Smooth muscle cell (in vitro differentiated cells): ENCODE data around the gene CLPTM1. TPM values are rescaled to one million over a fixed set of nuclear protein-coding genes. Genes with fewer than 3 reads are reported as not detected.

ENCODE experiments used
- DNase-seq: peaks from one replicate; lab custom pipeline; 2025; ENCODE audit not compliant: unreplicated experiment; lab: John Stamatoyannopoulos, UW
- H2AFZ ChIP-seq: fragments of 200-600 bp; sonication (generic); 2 replicates; pipeline ENCODE4 v1.6.0; 2016; ENCODE audit warnings: antibody characterized with exemption, low read depth, mild to moderate bottlenecking
- H3F3A ChIP-seq: fragments of 200-600 bp; sonication (generic); 2 replicates; pipeline ENCODE4 v1.6.0; 2017; ENCODE audit warnings: antibody characterized with exemption, low read depth
- H3K27ac ChIP-seq: fragments of 200-600 bp; sonication (generic); 2 replicates; pipeline ENCODE4 v1.5.1; 2016; ENCODE audit warnings: low read depth, mild to moderate bottlenecking
- H3K27me3 ChIP-seq: fragments of 200-600 bp; sonication (generic); 2 replicates; pipeline ENCODE4 v1.6.1; 2016; ENCODE audit warnings: low read depth, mild to moderate bottlenecking
- H3K36me3 ChIP-seq: fragments of 200-600 bp; sonication (generic); 2 replicates; pipeline ENCODE4 v1.5.1; 2016; ENCODE audit warnings: low read depth
- H3K4me1 ChIP-seq: fragments of 200-600 bp; sonication (generic); 2 replicates; pipeline ENCODE4 v1.5.1; 2016; ENCODE audit warnings: low read depth
- H3K4me2 ChIP-seq: fragments of 200-600 bp; sonication (generic); 2 replicates; pipeline ENCODE4 v1.6.0; 2016; ENCODE audit warnings: mild to moderate bottlenecking
- H3K4me3 ChIP-seq: fragments of 200-600 bp; sonication (generic); 2 replicates; pipeline ENCODE4 v1.5.1; 2016; ENCODE audit warnings: mild to moderate bottlenecking
- H3K79me2 ChIP-seq: fragments of 200-600 bp; sonication (generic); 2 replicates; pipeline ENCODE4 v1.6.0; 2016; ENCODE audit warnings: low read depth, mild to moderate bottlenecking
- H3K9ac ChIP-seq: fragments of 200-600 bp; sonication (generic); 2 replicates; pipeline ENCODE4 v1.6.0; 2016; ENCODE audit warnings: low read depth
- H3K9me3 ChIP-seq: fragments of 200-600 bp; sonication (generic); replicated peaks from 2 replicates; pipeline ENCODE4 v1.5.1; 2016; ENCODE audit warnings: low read depth
- H4K20me1 ChIP-seq: fragments of 200-600 bp; sonication (generic); 2 replicates; pipeline ENCODE4 v1.6.0; 2016; ENCODE audit warnings: low read depth
- WGBS: methylation state at CpG from one replicate; pipeline ENCODE4 v1.1.7; 2016; ENCODE audit warnings: low lambda C conversion rate; 5-methylcytosine and 5-hydroxymethylcytosine counted together
- polyA plus RNA-seq: library from polyadenylated mRNA; unstranded; fragments of >200 nt; fragmentation: Nextera tagmentation; extraction: Ambion mirVana; gene quantifications from 2 replicates; pipeline ENCODE4 v1.2.1, GENCODE V29; 2016
- total RNA-seq: library from RNA; depleted of rRNA; stranded (reverse); fragments of >200 nt; gene quantifications from 2 replicates; pipeline ENCODE4 v1.2.3, GENCODE V29; 2014
- TF ChIP-seq, protein P1 (sequence below): fragments of 200-600 bp; sonication (generic); IDR thresholded peaks from 2 replicates; pipeline ENCODE4 v1.5.1; 2017; ENCODE audit warnings: borderline replicate concordance, mild to moderate bottlenecking, antibody characterized with exemption; ENCODE audit not compliant: insufficient read depth, poor library complexity, severe bottlenecking

Gene CLPTM1
- total and polyA plus RNA-seq, 2 experiments from 2014 or later = 41.9 to 62.1 TPM

GRCh38 chr19:45038931-45039893 is 84.0 kb downstream of the CLPTM1 start, which contains the start of gene CLASRP:
TSS of gene CLASRP (plus strand) at chr19:45039045. CDS start at chr19:45040213, 1,168 bp downstream.
- H3K36me3 ChIP-seq = peaks cover 6% of the 10 kb centered on the region
- DNase-seq = peak; percentile 71
- H3K9ac ChIP-seq = peak within 1 kb of the TSS; percentile 94
- peaks cover under 1% of the 10 kb centered on the region for H3F3A ChIP-seq
- peaks cover 7% of the 10 kb centered on the region for H3K4me1 ChIP-seq
- TF ChIP-seq, protein P1, sequence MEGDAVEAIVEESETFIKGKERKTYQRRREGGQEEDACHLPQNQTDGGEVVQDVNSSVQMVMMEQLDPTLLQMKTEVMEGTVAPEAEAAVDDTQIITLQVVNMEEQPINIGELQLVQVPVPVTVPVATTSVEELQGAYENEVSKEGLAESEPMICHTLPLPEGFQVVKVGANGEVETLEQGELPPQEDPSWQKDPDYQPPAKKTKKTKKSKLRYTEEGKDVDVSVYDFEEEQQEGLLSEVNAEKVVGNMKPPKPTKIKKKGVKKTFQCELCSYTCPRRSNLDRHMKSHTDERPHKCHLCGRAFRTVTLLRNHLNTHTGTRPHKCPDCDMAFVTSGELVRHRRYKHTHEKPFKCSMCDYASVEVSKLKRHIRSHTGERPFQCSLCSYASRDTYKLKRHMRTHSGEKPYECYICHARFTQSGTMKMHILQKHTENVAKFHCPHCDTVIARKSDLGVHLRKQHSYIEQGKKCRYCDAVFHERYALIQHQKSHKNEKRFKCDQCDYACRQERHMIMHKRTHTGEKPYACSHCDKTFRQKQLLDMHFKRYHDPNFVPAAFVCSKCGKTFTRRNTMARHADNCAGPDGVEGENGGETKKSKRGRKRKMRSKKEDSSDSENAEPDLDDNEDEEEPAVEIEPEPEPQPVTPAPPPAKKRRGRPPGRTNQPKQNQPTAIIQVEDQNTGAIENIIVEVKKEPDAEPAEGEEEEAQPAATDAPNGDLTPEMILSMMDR = no peak
- 4% methylated on average over 53 of the region's 62 CpGs for WGBS
- H3K9me3 ChIP-seq = no peaks in the 10 kb centered on the region
- H4K20me1 ChIP-seq = peaks cover 48% of the 10 kb centered on the region
- H3K27ac ChIP-seq = peak within 1 kb of the TSS; percentile 91
- no peak within 1 kb of the TSS for H2AFZ ChIP-seq
- H3K79me2 ChIP-seq = peaks cover 49% of the 10 kb centered on the region
- H3K27me3 ChIP-seq = no peaks in the 10 kb centered on the region
- H3K4me2 ChIP-seq = peak within 1 kb of the TSS; percentile 88
- H3K4me3 ChIP-seq = peak within 1 kb of the TSS; percentile 86

DNA sequence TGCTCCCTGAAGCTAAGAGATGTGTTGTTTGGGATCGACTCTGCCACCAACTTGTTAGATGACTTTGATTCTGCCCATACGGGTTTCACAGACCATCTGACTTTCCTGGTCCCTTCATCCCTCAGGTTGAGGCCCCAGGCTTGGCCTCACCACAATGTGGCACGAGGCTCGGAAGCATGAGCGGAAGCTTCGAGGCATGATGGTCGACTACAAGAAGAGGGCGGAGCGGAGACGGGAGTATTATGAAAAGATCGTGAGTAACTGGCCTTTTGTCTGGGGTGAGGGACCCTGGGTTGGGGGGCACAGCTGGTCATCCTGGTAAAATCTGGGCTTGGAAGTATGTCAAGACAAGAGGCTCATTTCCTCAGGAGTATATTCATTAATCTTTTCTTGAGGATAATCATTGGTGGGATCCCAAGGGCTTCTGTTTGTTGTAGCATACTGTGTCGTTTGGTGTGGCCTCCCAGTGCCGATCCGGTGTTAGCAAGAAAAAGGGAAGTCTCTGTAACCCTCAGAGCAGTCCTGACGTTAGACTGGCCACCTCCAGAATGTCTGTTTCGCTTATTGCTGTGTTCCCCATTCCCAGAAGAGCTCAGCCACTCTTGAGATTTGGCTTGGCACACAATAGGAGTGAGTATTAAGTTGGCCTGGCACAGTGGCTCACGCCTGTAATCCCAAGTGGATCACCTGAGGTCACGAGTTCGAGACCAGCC is 85.0 kb downstream of the CLPTM1 start:
- no peak overlapping the region for H3K27ac ChIP-seq
- WGBS = 93% methylated on average over 19 of the region's 19 CpGs
- TF ChIP-seq, protein P1 = no peak

DNA sequence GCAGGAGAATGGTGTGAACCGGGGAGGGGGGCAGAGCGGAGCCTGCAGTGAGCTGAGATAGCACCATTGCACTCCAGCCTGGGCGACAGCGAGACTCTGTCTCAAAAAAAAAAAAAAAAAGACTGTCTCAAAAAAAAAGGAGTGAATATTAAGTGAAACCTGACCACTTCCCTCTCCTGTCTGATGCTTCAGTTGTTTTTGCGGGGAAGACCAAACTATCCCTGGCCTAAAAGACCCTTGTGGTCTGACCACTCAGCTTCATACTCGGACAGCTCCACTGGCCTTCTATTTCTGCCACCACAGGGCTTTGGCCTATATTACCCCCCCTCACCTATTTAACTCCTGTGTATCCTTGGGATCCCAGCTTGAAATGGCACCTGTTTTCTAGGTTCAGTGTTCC is 85.9 kb downstream of the CLPTM1 start:
- H3K9me3 ChIP-seq = no peaks in the 10 kb centered on the region
- peaks cover 7% of the 10 kb centered on the region for H3K4me1 ChIP-seq
- H3K36me3 ChIP-seq = peaks cover 6% of the 10 kb centered on the region
- H2AFZ ChIP-seq = no peak overlapping the region
- TF ChIP-seq, protein P1 = no peak
- no peak overlapping the region for H3K9ac ChIP-seq
- H4K20me1 ChIP-seq = peaks cover 67% of the 10 kb centered on the region
- H3K79me2 ChIP-seq = peaks cover 67% of the 10 kb centered on the region
- no peak overlapping the region for H3K4me2 ChIP-seq
- WGBS = over 99% methylated on average over 4 of the region's 6 CpGs
- H3K27me3 ChIP-seq = no peaks in the 10 kb centered on the region
- H3F3A ChIP-seq = peaks cover 4% of the 10 kb centered on the region
- no peak for DNase-seq
- H3K27ac ChIP-seq = no peak overlapping the region
- H3K4me3 ChIP-seq = no peak overlapping the region

More for the DNA sequence above, 85.0 kb downstream of the CLPTM1 start:
- Histone ChIP-seq H3K4me2 (peak overlapping the region; percentile 88), H3K79me2 (peaks cover 59% of the 10 kb centered on the region), H4K20me1 (peaks cover 58% of the 10 kb centered on the region), H3K4me3 (peak overlapping the region; percentile 86), H3K9me3 (no peaks in the 10 kb centered on the region), H3K36me3 (peaks cover 8% of the 10 kb centered on the region), H3K27me3 (no peaks in the 10 kb centered on the region), H2AFZ (no peak overlapping the region), H3F3A (peaks cover 4% of the 10 kb centered on the region), H3K9ac (peak overlapping the region; percentile 94), H3K4me1 (peaks cover 7% of the 10 kb centered on the region)
- no peak for DNase-seq

Other genes with a start within 250 kb of the CLPTM1 start
- 8.1 and 12.2 TPM in 2 replicates for gene BCL3, start 206.7 kb upstream of the CLPTM1 start, total RNA-seq
- 52.8 and 54.0 TPM in 2 replicates for gene BCL3, start 206.7 kb upstream of the CLPTM1 start, polyA plus RNA-seq
- 0.40 and 0.90 TPM in 2 replicates for gene CBLC, start 177.5 kb upstream of the CLPTM1 start, total RNA-seq
- 0.87 and 2.3 TPM in 2 replicates for gene CBLC, start 177.5 kb upstream of the CLPTM1 start, polyA plus RNA-seq
- gene BCAM, start 146.3 kb upstream of the CLPTM1 start, total RNA-seq = 1.7 and 5.0 TPM in 2 replicates
- 1.5 and 6.4 TPM in 2 replicates for gene BCAM, start 146.3 kb upstream of the CLPTM1 start, polyA plus RNA-seq
- 91.5 and 94.6 TPM in 2 replicates for gene NECTIN2, start 109.1 kb upstream of the CLPTM1 start, total RNA-seq
- gene NECTIN2, start 109.1 kb upstream of the CLPTM1 start, polyA plus RNA-seq = 160 and 164 TPM in 2 replicates
- 38.7 and 96.0 TPM in 2 replicates for gene TOMM40, start 64.1 kb upstream of the CLPTM1 start, total RNA-seq
- gene TOMM40, start 64.1 kb upstream of the CLPTM1 start, polyA plus RNA-seq = 65.0 and 69.7 TPM in 2 replicates
- gene APOE, start 49.6 kb upstream of the CLPTM1 start, total RNA-seq = 228 and 237 TPM in 2 replicates
- 329 and 458 TPM in 2 replicates for gene APOE, start 49.6 kb upstream of the CLPTM1 start, polyA plus RNA-seq
- gene APOC1, start 40.8 kb upstream of the CLPTM1 start, total RNA-seq = 8.0 and 28.4 TPM in 2 replicates
- 28.6 and 31.5 TPM in 2 replicates for gene APOC1, start 40.8 kb upstream of the CLPTM1 start, polyA plus RNA-seq
- not detected in 2 replicates for gene APOC4, start 13.1 kb upstream of the CLPTM1 start, total RNA-seq
- not detected in 2 replicates for gene APOC4, start 13.1 kb upstream of the CLPTM1 start, polyA plus RNA-seq
- 0.40 TPM in 1 of 2 replicates, not detected in the other for gene APOC2, start 9.3 kb upstream of the CLPTM1 start, total RNA-seq
- 0.29 and 0.61 TPM in 2 replicates for gene APOC2, start 9.3 kb upstream of the CLPTM1 start, polyA plus RNA-seq
- gene RELB, start 46.1 kb downstream of the CLPTM1 start, total RNA-seq = 10.4 and 11.2 TPM in 2 replicates
- 27.1 and 31.3 TPM in 2 replicates for gene RELB, start 46.1 kb downstream of the CLPTM1 start, polyA plus RNA-seq
- gene CLASRP, start 83.7 kb downstream of the CLPTM1 start, total RNA-seq = 34.6 and 54.0 TPM in 2 replicates
- 24.3 and 34.3 TPM in 2 replicates for gene CLASRP, start 83.7 kb downstream of the CLPTM1 start, polyA plus RNA-seq
- gene ZNF296, start 121.1 kb downstream of the CLPTM1 start, total RNA-seq = 1.1 TPM in 1 of 2 replicates, not detected in the other
- gene ZNF296, start 121.1 kb downstream of the CLPTM1 start, polyA plus RNA-seq = 0.21 and 1.7 TPM in 2 replicates
- gene GEMIN7, start 123.9 kb downstream of the CLPTM1 start, total RNA-seq = 29.4 and 50.6 TPM in 2 replicates
- 66.5 and 67.0 TPM in 2 replicates for gene GEMIN7, start 123.9 kb downstream of the CLPTM1 start, polyA plus RNA-seq
- 11.7 and 19.2 TPM in 2 replicates for gene PPP1R37, start 137.8 kb downstream of the CLPTM1 start, total RNA-seq
- 8.2 and 8.7 TPM in 2 replicates for gene PPP1R37, start 137.8 kb downstream of the CLPTM1 start, polyA plus RNA-seq
- gene NKPD1, start 205.6 kb downstream of the CLPTM1 start, total RNA-seq = 1.1 and 1.6 TPM in 2 replicates
- 0.13 and 1.1 TPM in 2 replicates for gene NKPD1, start 205.6 kb downstream of the CLPTM1 start, polyA plus RNA-seq
- 6.0 and 10.2 TPM in 2 replicates for gene TRAPPC6A, start 222.9 kb downstream of the CLPTM1 start, total RNA-seq
- 31.0 and 32.2 TPM in 2 replicates for gene TRAPPC6A, start 222.9 kb downstream of the CLPTM1 start, polyA plus RNA-seq
- gene BLOC1S3, start 223.4 kb downstream of the CLPTM1 start, total RNA-seq = 3.5 and 5.5 TPM in 2 replicates
- gene BLOC1S3, start 223.4 kb downstream of the CLPTM1 start, polyA plus RNA-seq = 7.7 and 14.5 TPM in 2 replicates